ENCODE measurements around the gene FILIP1L.

Gene FILIP1L

DNA sequence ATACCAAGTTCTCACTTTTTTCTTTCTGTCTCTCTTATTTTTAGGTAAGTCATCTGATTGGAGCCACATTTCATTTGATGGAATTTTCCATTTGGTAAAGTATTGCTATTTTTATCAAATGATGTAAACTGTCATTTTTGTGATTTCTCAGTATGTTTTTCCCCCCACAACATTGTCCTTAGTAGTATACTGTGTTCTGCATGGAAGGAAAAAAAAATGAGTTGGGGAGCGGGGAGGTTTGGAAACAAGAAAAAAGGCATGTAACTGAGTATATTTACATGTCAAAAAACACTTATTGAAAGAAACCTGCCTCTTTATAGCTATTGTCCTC, 104.2 kb downstream of the FILIP1L start:
- no peak for DNase-seq (ENCODE audit: low read depth, low spot score)

DNA sequence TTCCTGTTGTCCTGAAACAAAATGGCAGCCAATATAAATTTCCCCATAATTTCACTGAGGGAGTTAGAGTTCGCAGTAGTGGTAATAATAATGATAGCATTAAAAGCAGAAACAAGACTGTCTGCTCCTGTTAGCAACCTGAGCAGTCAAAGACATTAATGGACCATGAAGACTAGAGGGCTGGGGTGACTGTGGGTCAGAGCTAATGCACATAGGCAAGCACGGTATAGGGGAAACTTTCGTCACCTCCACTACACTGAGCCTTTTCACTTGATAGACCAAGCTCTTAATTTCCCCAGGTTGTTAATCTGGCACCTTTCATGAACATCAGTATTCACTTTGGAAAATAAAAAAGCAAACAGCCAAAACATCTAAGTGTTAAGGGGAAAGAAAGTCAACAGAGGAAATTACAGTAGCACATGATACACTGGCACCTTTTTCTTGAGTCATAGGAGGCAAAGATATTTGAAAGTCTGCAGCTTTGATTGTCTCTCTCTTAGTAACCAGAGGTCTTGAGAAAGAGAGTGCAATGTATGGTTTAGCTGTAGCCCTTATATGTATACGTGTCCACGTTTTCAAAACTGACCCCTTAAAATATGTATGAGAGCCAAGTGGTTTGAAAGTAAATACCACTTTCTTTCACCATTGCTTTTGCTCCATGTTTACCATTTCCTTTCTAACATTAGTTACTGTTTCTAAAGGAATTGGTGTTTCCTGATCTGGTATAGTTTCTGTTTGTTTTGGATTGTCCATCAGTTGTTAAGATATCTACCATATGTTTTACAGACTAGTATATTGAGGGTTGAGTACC, 104.8 kb downstream of the FILIP1L start:
- no peak for DNase-seq (ENCODE audit: low read depth, low spot score)

DNA sequence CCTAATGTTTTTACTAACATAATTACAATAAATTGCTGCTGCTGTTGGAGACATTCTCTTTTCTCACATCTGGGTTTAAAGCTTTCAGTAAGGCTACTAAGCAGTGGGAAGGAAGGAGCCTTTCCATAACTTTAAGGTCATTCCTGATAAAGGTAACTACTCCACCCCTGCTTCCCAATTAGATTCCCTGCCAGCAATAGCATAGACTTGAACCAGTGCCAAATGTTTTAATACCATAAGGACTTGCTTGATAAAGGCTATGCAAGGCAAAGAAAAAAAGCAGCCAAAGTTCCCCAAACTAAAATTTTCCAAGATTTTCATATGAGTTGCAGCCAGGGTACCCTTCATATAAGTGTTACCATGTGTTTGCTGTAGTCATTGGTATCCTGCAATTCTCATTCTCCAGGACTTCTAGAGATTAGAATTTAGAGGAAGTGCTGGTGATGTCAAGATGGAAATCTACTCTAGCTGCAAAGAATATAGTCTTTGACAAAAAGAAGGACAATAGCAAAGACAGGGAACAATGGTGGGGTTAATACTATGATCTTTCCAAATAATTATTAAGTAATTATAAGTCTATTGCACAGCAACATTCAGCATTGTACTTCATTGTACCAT, 106.1 kb downstream of the FILIP1L start:
- DNase-seq (ENCODE audit: low read depth, low spot score), result no peak

DNA sequence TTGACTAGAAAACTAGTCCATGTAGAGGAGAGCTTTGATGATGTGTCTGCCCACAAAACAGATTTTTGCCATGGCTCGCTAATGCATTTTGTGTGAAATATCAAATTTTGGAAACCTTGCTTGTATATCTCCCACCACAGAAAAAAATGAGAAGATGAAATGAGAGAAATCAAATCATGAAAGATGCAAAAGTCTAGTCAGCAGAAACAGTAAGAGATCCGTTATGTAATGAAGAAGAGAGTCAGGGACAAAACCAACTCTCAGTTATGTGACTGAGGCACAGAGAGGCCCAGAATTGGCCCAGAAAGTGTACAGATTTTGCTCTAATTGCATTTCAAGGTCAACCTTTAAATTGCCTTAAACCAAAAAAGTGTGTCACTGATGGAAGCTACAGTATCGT, 107.0 kb downstream of the FILIP1L start:
- DNase-seq (ENCODE audit: low read depth, low spot score), result no peak

DNA sequence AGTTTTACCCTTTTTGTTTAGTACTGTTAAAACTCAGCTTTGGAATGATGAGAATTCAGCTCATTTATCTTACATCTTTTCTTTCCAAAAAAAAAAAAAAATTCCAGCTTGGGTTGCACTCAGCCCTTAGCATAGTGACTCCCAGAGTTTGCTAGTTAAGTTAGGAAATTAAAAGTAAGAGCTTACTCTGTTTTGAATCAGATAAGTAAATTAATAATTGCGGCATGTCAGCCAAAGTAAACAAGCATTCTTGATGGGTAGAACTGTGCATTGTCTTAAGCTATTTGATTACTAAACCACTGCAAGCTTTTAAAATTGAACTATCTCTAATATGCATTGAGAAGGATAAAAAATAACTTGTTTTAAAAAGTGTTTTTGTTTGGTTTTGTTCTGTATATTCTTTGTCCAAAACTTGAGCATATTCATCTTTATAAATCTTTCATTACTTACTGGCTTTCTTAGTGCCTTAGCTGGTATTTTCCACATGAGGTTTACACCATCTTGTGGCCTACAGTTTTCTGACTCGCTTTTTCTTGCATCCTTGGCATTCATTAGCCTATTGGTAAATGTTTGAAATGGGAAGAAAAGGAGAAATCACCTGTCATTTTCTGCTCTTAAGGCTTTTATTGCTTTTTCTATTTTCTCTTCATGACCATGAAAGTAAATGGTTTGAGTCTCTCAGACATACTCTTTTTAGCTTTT, 107.6 kb downstream of the FILIP1L start:
- no peak for DNase-seq (ENCODE audit: low read depth, low spot score)

DNA sequence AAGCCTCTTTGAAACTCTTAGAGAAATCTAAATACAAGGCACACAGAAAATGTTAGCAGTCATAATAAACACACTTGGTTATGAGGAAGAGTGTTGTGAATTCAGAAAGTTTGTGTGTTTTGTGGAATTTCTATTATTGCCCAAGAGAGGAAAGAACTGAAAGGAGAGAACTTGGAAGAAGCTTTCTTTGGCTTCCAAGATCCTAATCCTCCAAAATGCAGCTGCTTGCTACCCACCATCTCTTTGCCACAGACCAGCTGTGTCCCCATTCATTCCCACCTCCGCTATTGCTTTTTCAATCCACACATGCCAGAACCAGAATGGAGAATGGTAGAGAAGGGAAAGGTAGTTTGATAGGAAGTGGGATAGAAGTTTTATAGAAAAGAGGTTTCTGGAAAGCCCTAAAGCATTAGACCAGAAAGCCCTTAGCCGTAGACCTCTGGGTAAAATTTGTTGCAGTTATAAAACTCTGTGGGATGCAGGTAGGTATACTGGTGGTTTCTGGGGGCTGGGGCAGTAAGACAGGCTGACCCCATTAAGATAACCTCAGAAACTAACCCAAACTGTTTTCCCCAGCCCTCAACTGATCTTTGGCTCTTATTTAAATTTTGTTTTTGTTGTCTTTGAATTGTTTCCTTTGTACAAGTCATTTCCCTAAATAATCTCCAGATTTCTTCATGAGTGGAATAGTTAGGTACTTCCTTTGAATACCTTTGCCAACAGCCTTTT, 108.5 kb downstream of the FILIP1L start:
- DNase-seq (ENCODE audit: low read depth, low spot score), result no peak

DNA sequence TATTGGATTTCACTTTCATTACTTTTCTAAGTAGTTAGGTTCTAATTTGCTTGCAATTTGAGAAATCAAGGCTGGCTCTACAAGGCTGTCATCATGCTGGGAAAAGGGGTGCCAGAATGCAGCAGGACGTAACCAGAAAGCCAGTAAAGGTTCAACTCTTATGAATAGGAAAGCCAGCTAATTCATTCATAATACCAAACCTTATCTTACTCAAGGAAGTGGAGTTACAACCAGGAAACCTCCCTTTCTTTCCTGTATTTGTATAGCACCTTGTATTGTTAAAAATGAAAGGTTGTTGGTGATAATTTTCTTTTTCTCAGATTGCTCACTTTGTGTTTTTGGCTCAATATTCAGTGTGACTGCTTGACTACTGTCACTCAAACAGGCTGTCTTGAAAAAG, 109.4 kb downstream of the FILIP1L start:
- DNase-seq (ENCODE audit: low read depth, low spot score), result no peak

DNA sequence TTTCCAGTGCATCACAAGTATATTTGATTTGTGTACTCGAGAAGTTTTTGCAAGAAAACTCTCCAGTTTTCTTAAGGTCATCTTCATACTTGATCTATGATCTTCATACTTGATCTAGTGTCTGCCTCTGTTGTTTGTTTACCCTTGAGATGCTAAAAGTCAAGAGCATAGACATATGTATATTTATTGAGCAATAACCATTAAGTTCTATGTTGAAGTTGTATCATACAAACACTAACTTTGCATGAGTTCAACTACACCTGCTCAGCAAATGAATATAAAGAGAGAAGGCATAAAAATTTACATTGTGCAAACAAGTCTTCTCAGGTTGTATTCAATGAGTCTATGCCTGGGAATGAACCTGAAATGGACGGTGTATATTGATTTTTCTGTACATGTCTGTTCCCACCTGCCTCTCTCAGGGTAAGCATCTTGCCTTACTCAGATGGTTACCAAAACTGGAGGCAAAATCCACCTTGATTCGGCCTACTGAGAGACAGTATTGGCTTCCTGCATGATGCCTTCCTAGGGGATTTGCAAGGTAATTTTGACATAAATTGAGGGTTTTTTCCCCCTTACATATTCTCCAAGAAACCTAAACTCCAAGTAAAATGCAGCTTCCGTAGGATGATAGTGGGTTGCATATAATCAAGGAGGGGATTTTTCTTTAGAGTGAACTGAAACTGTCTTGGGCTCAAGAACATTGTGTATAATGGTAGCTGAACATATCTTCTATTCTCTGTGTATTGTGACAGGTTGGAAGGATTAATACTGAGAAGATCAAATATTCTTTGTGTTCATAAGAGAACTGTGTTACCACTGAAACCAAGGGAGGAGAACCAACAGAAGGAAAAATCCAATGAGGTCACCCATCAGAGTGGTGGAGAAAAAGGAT, 110.4 kb downstream of the FILIP1L start:
- DNase-seq (ENCODE audit: low read depth, low spot score), result no peak

DNA sequence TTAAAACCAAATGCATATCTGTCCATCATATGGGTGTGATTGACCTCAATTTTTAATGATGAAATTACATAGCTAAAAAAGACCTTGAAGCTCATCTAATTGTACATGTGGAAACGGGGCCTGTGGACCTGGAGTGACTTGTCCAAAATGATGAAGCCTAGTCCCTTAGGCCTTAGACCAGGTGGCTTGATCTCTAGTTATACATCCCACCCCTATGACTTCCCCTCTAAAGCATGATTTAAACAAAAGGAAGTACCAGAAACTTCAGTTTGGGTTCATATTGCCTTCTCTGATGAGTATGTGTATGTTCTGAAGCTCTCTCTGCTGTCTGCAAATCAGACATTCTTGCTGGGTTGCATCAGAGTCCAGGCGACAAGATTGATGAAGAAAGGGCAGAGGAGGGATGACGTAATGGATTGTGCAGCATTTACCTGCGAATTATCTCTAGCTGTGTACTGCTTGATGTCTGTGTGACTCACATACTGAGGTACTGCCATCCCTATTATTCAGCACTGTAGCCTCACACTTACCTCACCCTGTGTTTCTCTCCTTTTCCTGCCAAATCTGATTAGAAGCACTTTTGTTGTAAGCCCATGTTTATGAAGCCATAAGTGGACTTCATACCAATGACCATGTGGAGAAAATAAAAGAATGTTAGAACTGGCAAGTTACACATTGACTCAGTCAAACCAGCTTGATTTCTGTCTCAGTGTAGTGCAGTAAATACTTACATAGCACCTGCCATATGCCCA, 111.5 kb downstream of the FILIP1L start:
- DNase-seq (ENCODE audit: low read depth, low spot score), result peak; percentile 23

DNA sequence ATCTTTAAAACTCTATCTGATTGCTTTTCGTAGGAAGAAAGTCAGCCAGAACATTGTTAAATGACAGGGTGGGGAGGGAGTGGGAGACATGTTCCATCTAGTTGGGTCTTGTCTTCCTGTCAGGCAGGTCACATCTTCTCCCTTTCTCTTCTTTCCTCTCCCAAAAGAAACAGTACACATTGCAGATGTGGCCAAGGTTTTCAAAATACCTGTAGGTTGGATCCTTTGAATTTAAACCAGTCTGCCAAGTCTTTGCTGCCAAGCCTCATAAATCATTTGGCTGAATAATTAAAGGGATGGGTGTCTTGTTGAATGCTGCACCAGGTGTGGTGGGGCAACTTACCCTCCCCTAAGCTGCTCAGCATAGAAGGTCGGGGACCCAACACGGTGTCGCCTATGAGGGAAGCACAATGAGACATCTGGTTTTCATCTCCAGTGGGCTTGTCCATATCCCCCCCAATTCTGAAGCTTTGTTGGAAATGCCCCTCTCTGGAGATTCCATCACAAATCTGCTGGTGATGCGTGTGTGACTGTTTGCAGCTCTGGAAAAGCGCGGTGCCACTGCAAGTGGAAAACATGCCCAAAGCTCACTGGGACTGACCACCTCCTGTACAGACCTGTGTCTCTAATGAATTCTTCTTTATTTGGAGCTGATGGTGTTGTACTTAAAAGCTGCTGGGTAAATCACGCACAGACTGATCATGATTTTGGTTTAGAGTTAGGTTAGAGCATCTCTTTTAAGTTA, 112.6 kb downstream of the FILIP1L start:
- DNase-seq (ENCODE audit: low read depth, low spot score), result no peak

DNA sequence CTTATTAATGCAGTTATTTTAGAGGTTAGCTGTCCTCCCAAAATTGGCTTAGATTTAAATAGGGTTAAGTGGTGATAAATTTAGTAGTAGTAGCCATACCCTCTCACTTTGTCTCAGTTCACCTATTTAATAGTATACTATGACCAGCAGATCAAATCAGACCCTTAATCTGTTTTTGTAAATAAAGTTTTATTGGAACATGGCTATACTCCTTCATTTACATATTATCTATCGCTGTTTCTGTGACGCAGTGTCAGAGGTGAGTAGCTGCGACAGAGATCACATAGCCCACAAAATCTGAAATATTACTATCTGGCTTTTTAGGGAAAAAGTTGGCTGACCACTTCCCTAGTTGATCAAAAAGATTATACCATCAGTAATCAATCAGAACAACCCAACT, 113.2 kb downstream of the FILIP1L start:
- DNase-seq (ENCODE audit: low read depth, low spot score), result no peak

DNA sequence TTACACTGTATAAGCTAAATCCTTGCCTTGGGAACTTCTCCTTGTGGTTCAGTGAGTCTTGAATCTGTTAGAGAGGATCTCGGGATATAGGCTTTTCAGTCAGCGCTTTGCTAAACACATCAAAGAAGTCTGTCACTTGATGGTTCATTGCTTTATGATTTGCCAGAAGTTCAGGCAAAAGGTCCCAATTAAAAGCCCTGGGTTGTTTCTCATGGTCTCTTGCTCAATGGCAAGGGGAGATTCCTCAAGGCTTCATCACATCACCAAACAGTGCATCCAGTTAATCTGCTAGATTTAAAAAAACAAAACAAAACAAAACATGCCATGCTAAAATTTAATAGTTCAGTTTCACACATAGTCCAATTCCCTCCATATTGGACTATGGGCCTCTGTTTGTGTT, 114.8 kb downstream of the FILIP1L start:
- no peak for DNase-seq (ENCODE audit: low read depth, low spot score)

DNA sequence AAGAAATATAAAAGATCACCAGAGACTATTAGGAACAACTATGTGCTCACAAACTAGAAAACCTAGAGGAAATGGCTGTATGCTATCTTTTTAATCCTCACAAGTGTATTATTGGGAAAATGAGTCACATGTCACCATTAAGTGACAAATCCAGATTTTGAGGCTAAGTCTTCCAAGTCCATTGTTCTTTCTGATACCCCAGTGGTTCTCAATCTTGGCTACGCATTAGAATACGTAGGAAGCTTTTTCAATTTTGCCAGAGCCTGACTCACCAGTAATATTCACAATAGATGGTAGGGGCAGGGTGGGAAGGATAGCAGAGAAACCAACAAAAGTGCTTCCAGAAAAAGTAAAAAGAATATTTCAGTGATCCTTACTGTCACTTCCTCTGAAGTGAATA, 117.0 kb downstream of the FILIP1L start:
- DNase-seq (ENCODE audit: low read depth, low spot score), result no peak

DNA sequence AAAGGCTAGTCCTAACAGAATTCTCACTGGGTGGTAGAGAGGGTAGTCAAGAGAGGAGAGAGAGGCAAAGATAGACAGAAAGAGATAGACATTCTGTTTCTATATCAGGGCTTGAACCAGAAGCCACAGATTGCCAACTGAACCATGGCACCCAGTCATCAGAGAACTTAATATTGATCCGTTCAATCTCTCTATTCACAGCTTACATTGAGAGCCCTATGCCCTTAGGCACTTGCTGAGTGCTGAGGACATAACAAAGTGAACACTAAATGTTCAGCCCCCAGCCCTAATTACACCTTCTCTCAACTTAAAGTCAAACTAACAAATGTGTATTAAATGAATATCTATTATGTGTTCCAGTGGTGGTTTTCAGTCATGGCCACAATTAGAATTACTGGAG, 124.1 kb downstream of the FILIP1L start:
- no peak for DNase-seq (ENCODE audit: low read depth, low spot score)

DNA sequence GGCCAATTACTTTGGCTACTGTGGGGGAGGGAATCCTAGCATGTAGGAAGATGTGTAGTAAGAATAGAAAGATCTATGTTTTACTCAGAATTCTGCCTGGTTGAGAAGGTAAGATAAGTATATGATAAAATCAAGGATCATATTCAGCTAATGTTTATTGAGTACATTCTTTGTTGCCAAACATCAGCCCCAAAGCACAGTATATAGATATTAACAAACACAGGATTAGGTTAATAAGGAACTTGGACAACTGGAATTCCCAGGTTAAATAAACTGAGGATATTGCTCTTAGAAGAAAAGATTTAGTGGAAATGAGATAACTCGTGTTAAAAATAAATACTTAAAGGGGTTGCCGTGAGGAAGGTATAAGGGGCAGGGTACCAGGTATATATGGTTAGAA, 129.6 kb downstream of the FILIP1L start:
- DNase-seq (ENCODE audit: low read depth, low spot score), result no peak

DNA sequence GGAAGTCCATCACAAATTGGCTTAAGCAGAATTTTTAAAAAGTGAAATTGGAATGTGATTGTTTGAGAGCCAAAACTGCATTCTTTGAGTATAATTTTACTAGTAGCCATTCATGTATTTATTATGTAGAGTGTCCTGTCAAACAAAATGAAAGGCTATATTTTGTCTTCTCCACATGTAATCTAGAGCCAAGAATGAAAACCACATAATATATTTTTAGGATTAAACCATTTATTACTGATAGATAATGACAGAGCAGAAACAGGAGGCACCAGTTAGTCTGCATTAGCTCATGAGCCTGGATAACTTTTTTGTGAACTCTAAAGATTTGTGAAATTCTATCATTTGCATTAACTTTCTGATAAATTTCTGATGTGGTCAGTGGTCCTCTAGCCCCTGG, 130.2 kb downstream of the FILIP1L start:
- no peak for DNase-seq (ENCODE audit: low read depth, low spot score)

DNA sequence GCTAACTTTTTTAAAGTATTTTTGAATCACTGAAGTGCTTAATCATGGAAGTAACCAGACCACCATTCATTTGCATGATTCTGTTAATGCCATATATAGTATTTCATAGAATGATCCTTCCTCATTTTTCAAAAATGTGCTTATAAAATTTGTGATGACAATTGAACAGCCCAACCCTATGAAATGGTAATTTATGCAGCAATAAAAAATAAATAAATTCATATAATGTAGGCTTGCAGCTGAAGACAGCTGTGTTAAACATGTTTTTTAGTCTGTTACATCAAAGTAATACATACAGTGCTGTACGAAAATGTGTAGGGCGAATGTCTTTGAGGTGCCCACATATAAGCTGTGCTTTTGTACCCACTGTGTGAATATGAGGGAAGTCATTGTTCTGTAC, 131.7 kb downstream of the FILIP1L start:
- no peak for DNase-seq (ENCODE audit: low read depth, low spot score)

DNA sequence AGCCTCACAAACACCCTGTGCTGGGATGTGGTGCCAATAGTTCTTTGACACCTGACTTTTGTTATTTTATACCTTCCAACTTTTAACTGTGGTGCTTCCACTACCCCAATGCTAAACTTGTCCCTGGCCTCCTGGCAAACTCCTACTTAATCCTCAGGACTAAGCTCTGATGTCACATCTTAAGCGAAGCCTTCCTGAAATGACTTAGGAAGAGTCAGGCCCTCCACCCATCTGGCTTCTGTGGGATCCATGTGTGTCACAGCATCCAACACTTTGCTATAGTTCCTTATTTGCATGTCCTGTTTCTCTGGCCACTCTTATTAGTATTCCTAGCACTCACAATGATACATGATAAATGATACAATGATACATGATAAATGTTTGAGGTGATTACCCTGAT, 133.2 kb downstream of the FILIP1L start:
- no peak for DNase-seq (ENCODE audit: low read depth, low spot score)

DNA sequence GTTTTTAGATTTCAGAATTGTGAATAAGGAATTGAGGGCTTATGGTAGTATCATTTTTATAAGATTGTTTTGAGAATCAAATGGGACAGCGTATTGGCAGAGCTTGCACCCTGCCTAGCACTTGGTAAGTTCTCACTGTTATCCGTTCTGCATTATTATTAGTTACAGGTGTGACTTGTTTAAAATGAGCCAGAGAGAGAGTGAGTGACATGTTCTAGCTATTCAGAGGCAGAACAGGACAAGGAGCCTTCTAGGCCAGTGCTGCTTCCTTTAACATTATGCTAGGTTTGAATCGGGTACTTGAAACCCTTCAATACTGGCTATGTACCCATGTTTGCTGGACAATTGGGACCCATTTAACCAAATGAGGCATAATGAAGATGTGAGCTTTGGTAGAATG, 133.7 kb downstream of the FILIP1L start:
- DNase-seq (ENCODE audit: low read depth, low spot score), result no peak

DNA sequence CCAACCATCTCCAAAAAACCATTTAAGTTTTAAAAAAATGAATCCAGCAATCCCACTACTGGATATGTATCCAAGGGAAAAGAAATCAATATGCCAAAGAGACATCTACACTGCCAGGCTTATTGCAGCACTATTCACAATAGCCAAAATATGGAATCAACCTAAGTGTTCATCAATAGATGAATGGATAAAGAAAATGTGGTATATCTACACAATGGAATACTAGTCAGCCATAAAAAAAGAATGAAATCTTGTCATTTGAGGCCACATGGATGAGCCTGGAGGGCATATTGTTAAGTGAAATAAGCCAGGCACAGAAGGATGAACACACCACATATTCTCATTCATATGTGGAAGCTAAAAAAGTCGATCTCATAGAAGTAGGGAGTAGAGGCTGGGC, 136.1 kb downstream of the FILIP1L start:
- DNase-seq (ENCODE audit: low read depth, low spot score), result no peak
